Measurements from ENCODE around the gene SNTA1.

The SNTA1 gene

GRCh38 chr20:33408716-33409654, 34.6 kb downstream of the SNTA1 start:
- Histone ChIP-seq H3K4me3 (ENCODE audit: low read length) (no peak overlapping the region), H3K4me1 (ENCODE audit: control insufficient read depth, low read depth, low read length) (no peaks in the 10 kb centered on the region), H3K18ac (ENCODE audit: low read length) (no peak overlapping the region), H2BK120ac (ENCODE audit: low read depth, low read length) (no peak overlapping the region), H3K23ac (ENCODE audit: low read length) (no peak overlapping the region), H3K4ac (ENCODE audit: low read depth, low read length) (no peak overlapping the region), H3K27ac (ENCODE audit: low read depth, low read length) (no peak overlapping the region), H4K8ac (ENCODE audit: low read depth, low read length) (no peak overlapping the region), H3K27me3 (ENCODE audit: insufficient read depth, low read length, poor library complexity) (no peaks in the 10 kb centered on the region), H3K4me2 (ENCODE audit: low read length) (no peak overlapping the region), H2BK15ac (replicated peaks; ENCODE audit: low read depth) (no peak overlapping the region), H3K36me3 (ENCODE audit: control insufficient read depth, insufficient read depth, low read length) (no peaks in the 10 kb centered on the region), H2BK5ac (ENCODE audit: low read length) (no peak overlapping the region), H3K79me2 (ENCODE audit: control insufficient read depth, insufficient read depth, low read length) (no peaks in the 10 kb centered on the region), H3K79me1 (ENCODE audit: low read length) (no peaks in the 10 kb centered on the region), H2AK5ac (ENCODE audit: low read length) (no peak overlapping the region), H3K9ac (ENCODE audit: low read length) (no peak overlapping the region), H3K56ac (ENCODE audit: low read length) (no peak overlapping the region), H4K5ac (ENCODE audit: low read length) (no peak overlapping the region)
- no CpG with 5 or more reads among the region's 18 CpGs for WGBS (ENCODE audit: extremely low coverage, insufficient coverage, low lambda C conversion rate)
- no peak for DNase-seq

GRCh38 chr20:33408313-33408712, 35.2 kb downstream of the SNTA1 start:
- no peak overlapping the region for H2AK5ac ChIP-seq (ENCODE audit: low read length)
- H2BK120ac ChIP-seq (ENCODE audit: low read depth, low read length) = no peak overlapping the region
- H3K4me2 ChIP-seq (ENCODE audit: low read length) = no peak overlapping the region
- no peak overlapping the region for H2BK5ac ChIP-seq (ENCODE audit: low read length)
- H3K9ac ChIP-seq (ENCODE audit: low read length) = no peak overlapping the region
- no peaks in the 10 kb centered on the region for H3K4me1 ChIP-seq (ENCODE audit: control insufficient read depth, low read depth, low read length)
- WGBS (ENCODE audit: extremely low coverage, insufficient coverage, low lambda C conversion rate) = no CpG with 5 or more reads among the region's 12 CpGs
- no peak overlapping the region for H3K56ac ChIP-seq (ENCODE audit: low read length)
- H3K79me1 ChIP-seq (ENCODE audit: low read length) = no peaks in the 10 kb centered on the region
- H3K4ac ChIP-seq (ENCODE audit: low read depth, low read length) = no peak overlapping the region
- no peak overlapping the region for H4K5ac ChIP-seq (ENCODE audit: low read length)
- H3K4me3 ChIP-seq (ENCODE audit: low read length) = no peak overlapping the region
- no peak overlapping the region for H3K18ac ChIP-seq (ENCODE audit: low read length)
- no peak overlapping the region for H2BK15ac ChIP-seq (replicated peaks; ENCODE audit: low read depth)
- H4K8ac ChIP-seq (ENCODE audit: low read depth, low read length) = no peak overlapping the region
- no peak overlapping the region for H3K23ac ChIP-seq (ENCODE audit: low read length)
- H3K27ac ChIP-seq (ENCODE audit: low read depth, low read length) = no peak overlapping the region
- H3K36me3 ChIP-seq (ENCODE audit: control insufficient read depth, insufficient read depth, low read length) = no peaks in the 10 kb centered on the region
- no peak for DNase-seq
- no peaks in the 10 kb centered on the region for H3K79me2 ChIP-seq (ENCODE audit: control insufficient read depth, insufficient read depth, low read length)
- no peaks in the 10 kb centered on the region for H3K27me3 ChIP-seq (ENCODE audit: insufficient read depth, low read length, poor library complexity)

- Histone ChIP-seq H4K8ac (ENCODE audit: low read depth, low read length) (no peak overlapping the region), H3K9ac (ENCODE audit: low read length) (no peak overlapping the region), H2AK5ac (ENCODE audit: low read length) (no peak overlapping the region), H3K36me3 (ENCODE audit: control insufficient read depth, insufficient read depth, low read length) (no peaks in the 10 kb centered on the region), H3K27ac (ENCODE audit: low read depth, low read length) (no peak overlapping the region), H3K4ac (ENCODE audit: low read depth, low read length) (no peak overlapping the region), H4K5ac (ENCODE audit: low read length) (no peak overlapping the region), H3K79me1 (ENCODE audit: low read length) (no peaks in the 10 kb centered on the region), H2BK15ac (replicated peaks; ENCODE audit: low read depth) (no peak overlapping the region), H2BK5ac (ENCODE audit: low read length) (no peak overlapping the region), H2BK120ac (ENCODE audit: low read depth, low read length) (no peak overlapping the region), H3K79me2 (ENCODE audit: control insufficient read depth, insufficient read depth, low read length) (no peaks in the 10 kb centered on the region), H3K56ac (ENCODE audit: low read length) (no peak overlapping the region), H3K18ac (ENCODE audit: low read length) (no peak overlapping the region), H3K4me3 (ENCODE audit: low read length) (no peak overlapping the region), H3K4me1 (ENCODE audit: control insufficient read depth, low read depth, low read length) (no peaks in the 10 kb centered on the region), H3K27me3 (ENCODE audit: insufficient read depth, low read length, poor library complexity) (no peaks in the 10 kb centered on the region), H3K23ac (ENCODE audit: low read length) (no peak overlapping the region), H3K4me2 (ENCODE audit: low read length) (no peak overlapping the region)
- DNase-seq = no peak
- WGBS (ENCODE audit: extremely low coverage, insufficient coverage, low lambda C conversion rate) = no CpG with 5 or more reads among the region's 4 CpGs
Measured at GRCh38 chr20:33407796-33408195, 35.8 kb downstream of the SNTA1 start.

- H3K27ac ChIP-seq (ENCODE audit: low read depth, low read length) = no peak overlapping the region
- H3K27me3 ChIP-seq (ENCODE audit: insufficient read depth, low read length, poor library complexity) = no peaks in the 10 kb centered on the region
- H4K8ac ChIP-seq (ENCODE audit: low read depth, low read length) = no peak overlapping the region
- H3K4me3 ChIP-seq (ENCODE audit: low read length) = no peak overlapping the region
- no peak overlapping the region for H3K23ac ChIP-seq (ENCODE audit: low read length)
- no peak overlapping the region for H3K4me2 ChIP-seq (ENCODE audit: low read length)
- no peak overlapping the region for H3K9ac ChIP-seq (ENCODE audit: low read length)
- no peak overlapping the region for H3K18ac ChIP-seq (ENCODE audit: low read length)
- no peaks in the 10 kb centered on the region for H3K36me3 ChIP-seq (ENCODE audit: control insufficient read depth, insufficient read depth, low read length)
- H2BK15ac ChIP-seq (replicated peaks; ENCODE audit: low read depth) = no peak overlapping the region
- H3K4ac ChIP-seq (ENCODE audit: low read depth, low read length) = no peak overlapping the region
- H3K56ac ChIP-seq (ENCODE audit: low read length) = no peak overlapping the region
- WGBS (ENCODE audit: extremely low coverage, insufficient coverage, low lambda C conversion rate) = no CpG with 5 or more reads among the region's 1 CpG
- no peaks in the 10 kb centered on the region for H3K79me1 ChIP-seq (ENCODE audit: low read length)
- DNase-seq = no peak
- H4K5ac ChIP-seq (ENCODE audit: low read length) = no peak overlapping the region
- H2BK5ac ChIP-seq (ENCODE audit: low read length) = no peak overlapping the region
- no peak overlapping the region for H2AK5ac ChIP-seq (ENCODE audit: low read length)
- H2BK120ac ChIP-seq (ENCODE audit: low read depth, low read length) = no peak overlapping the region
- H3K4me1 ChIP-seq (ENCODE audit: control insufficient read depth, low read depth, low read length) = no peaks in the 10 kb centered on the region
- H3K79me2 ChIP-seq (ENCODE audit: control insufficient read depth, insufficient read depth, low read length) = no peaks in the 10 kb centered on the region
Measured at GRCh38 chr20:33407251-33407650, 36.3 kb downstream of the SNTA1 start.

GRCh38 chr20:33404281-33404680, 39.3 kb downstream of the SNTA1 start:
- WGBS (ENCODE audit: extremely low coverage, insufficient coverage, low lambda C conversion rate) = no CpG with 5 or more reads among the region's 2 CpGs
- Histone ChIP-seq H3K23ac (ENCODE audit: low read length) (no peak overlapping the region), H2BK5ac (ENCODE audit: low read length) (no peak overlapping the region), H2BK15ac (replicated peaks; ENCODE audit: low read depth) (no peak overlapping the region), H3K36me3 (ENCODE audit: control insufficient read depth, insufficient read depth, low read length) (no peaks in the 10 kb centered on the region), H3K4me1 (ENCODE audit: control insufficient read depth, low read depth, low read length) (peaks cover 3% of the 10 kb centered on the region), H3K27ac (ENCODE audit: low read depth, low read length) (no peak overlapping the region), H3K9ac (ENCODE audit: low read length) (no peak overlapping the region), H3K56ac (ENCODE audit: low read length) (no peak overlapping the region), H3K18ac (ENCODE audit: low read length) (no peak overlapping the region), H4K8ac (ENCODE audit: low read depth, low read length) (no peak overlapping the region), H3K27me3 (ENCODE audit: insufficient read depth, low read length, poor library complexity) (no peaks in the 10 kb centered on the region), H3K79me2 (ENCODE audit: control insufficient read depth, insufficient read depth, low read length) (peaks cover 18% of the 10 kb centered on the region), H2BK120ac (ENCODE audit: low read depth, low read length) (no peak overlapping the region), H3K4me2 (ENCODE audit: low read length) (no peak overlapping the region), H3K4ac (ENCODE audit: low read depth, low read length) (no peak overlapping the region), H2AK5ac (ENCODE audit: low read length) (no peak overlapping the region), H3K79me1 (ENCODE audit: low read length) (peaks cover 8% of the 10 kb centered on the region), H3K4me3 (ENCODE audit: low read length) (no peak overlapping the region), H4K5ac (ENCODE audit: low read length) (no peak overlapping the region)
- DNase-seq = no peak

All from mesendoderm (in vitro differentiated cells).